Tibial nerve (tissue), 4 donors: ENCODE measurements around the gene WDR70. TPM values are rescaled to one million over a fixed set of nuclear protein-coding genes. Genes with fewer than 3 reads are reported as not detected.
"Not testable (repeated sequence)": the region's sequence is repeated elsewhere in the genome, so short reads cannot be mapped to it uniquely, and the experiment has no call there.

ENCODE experiments used
- DNase-seq, 2 donors: peaks; one replicate each; pipeline ENCODE4 v3.0.0-alpha.2; 2019; ENCODE audit warnings: low spot score in 2 of 2
- H3K27ac ChIP-seq, 4 donors: fragments of 200-600 bp; sonication (generic) in 3 of 4; one replicate each; pipeline ENCODE4 v1.5.1; 2017 to 2019; ENCODE audit warnings: mild to moderate bottlenecking in 1 of 4
- H3K27me3 ChIP-seq, 2 donors: fragments of 200-600 bp; sonication (generic) in 1 of 2; one replicate each; pipeline versions ENCODE4 v1.5.1 to v1.6.0; 2017 to 2019
- H3K36me3 ChIP-seq, 3 donors: fragments of 200-600 bp; sonication (generic); one replicate each; pipeline ENCODE4 v1.5.1; 2018 to 2019
- H3K4me1 ChIP-seq, 4 donors: fragments of 200-600 bp; sonication (generic) in 3 of 4; one replicate each; pipeline ENCODE4 v1.5.1; 2017 to 2019
- H3K4me3 ChIP-seq, 4 donors: fragments of 200-600 bp; sonication (generic) in 3 of 4; one replicate each; pipeline ENCODE4 v1.5.1; 2017 to 2019; ENCODE audit warnings: mild to moderate bottlenecking in 1 of 4, moderate library complexity in 1 of 4
- H3K9me3 ChIP-seq, 4 donors: fragments of 200-600 bp; sonication (generic) in 3 of 4; one replicate each; pipeline ENCODE4 v1.5.1; 2017 to 2019
- CTCF ChIP-seq, 5 experiments: fragments of 200-600 bp in 3 of 5; fragments of 450-650 bp in 2 of 5; sonication (generic) in 3 of 5; IDR thresholded peaks; one replicate each; pipeline ENCODE4 v1.5.1; 2016 to 2019; ENCODE audit warnings: antibody characterized with exemption in 5 of 5, mild to moderate bottlenecking in 3 of 5, moderate library complexity in 2 of 5
- EP300 ChIP-seq, 2 donors: sonication (generic); formaldehyde crosslinking; IDR thresholded peaks; one replicate each; pipeline ENCODE4 v1.6.1; 2017; ENCODE audit warnings: antibody characterized with exemption in 2 of 2, mild to moderate bottlenecking in 1 of 2
- POLR2A ChIP-seq, 2 donors: fragments of 450-650 bp; IDR thresholded peaks; one replicate each; pipeline ENCODE4 v1.6.1; 2017; ENCODE audit warnings: antibody characterized with exemption in 2 of 2, mild to moderate bottlenecking in 2 of 2, moderate library complexity in 2 of 2
- WGBS, 2 donors: methylation state at CpG; one replicate each; pipeline ENCODE4 v1.1.5; 2018; 5-methylcytosine and 5-hydroxymethylcytosine counted together
- total RNA-seq, 4 donors: library from RNA; depleted of rRNA; stranded (reverse); fragments of >200 nt; gene quantifications; one replicate each; pipeline ENCODE4 v1.1.0, GENCODE V29; 2016

Gene WDR70
- total RNA-seq, 4 donors from 2014 or later = 35.1 to 68.6 (median 47.4) TPM

- WGBS, 2 donors = 78 to 83% methylated on average over 2 of the region's 2 CpGs
- TF ChIP-seq CTCF (IDR thresholded peaks at IDR 0.05) (no peak), EP300 (IDR thresholded peaks at IDR 0.05) (no peak)
Observed at GRCh38 chr5:37580106-37580505, 201.0 kb downstream of the WDR70 start.

GRCh38 chr5:37582202-37582601, 203.1 kb downstream of the WDR70 start:
- H3K36me3 ChIP-seq = no peaks in the 10 kb centered on the region
- TF ChIP-seq CTCF (IDR thresholded peaks at IDR 0.05) (no peak), POLR2A (IDR thresholded peaks at IDR 0.05) (no peak), EP300 (IDR thresholded peaks at IDR 0.05) (no peak)
- WGBS, 2 donors = 87 to 93% methylated on average over 2 of the region's 2 CpGs
- no peak overlapping the region for H3K4me3 ChIP-seq
- no peak for DNase-seq
- H3K27ac ChIP-seq = no peak overlapping the region
- H3K9me3 ChIP-seq = no peaks in the 10 kb centered on the region
- H3K27me3 ChIP-seq = no peaks in the 10 kb centered on the region
- H3K4me1 ChIP-seq = no peaks in the 10 kb centered on the region

More at GRCh38 chr5:37580106-37580505, 201.0 kb downstream of the WDR70 start:
- no peak overlapping the region for H3K27ac ChIP-seq
- H3K4me3 ChIP-seq = no peak overlapping the region
- H3K36me3 ChIP-seq = no peaks in the 10 kb centered on the region
- no peaks in the 10 kb centered on the region for H3K9me3 ChIP-seq
- H3K4me1 ChIP-seq = no peaks in the 10 kb centered on the region
- DNase-seq = no peak
- no peaks in the 10 kb centered on the region for H3K27me3 ChIP-seq

- H3K4me3 ChIP-seq, H3K27me3 ChIP-seq, H3K9me3 ChIP-seq, H3K27ac ChIP-seq, H3K36me3 ChIP-seq, DNase-seq, H3K4me1 ChIP-seq: not testable (repeated sequence)
- WGBS, 2 donors = 94 to 98% methylated on average over 3 of the region's 3 CpGs
Observed at GRCh38 chr5:37593292-37593691, 214.2 kb downstream of the WDR70 start.

GRCh38 chr5:37594864-37595263, 215.7 kb downstream of the WDR70 start:
- H3K36me3 ChIP-seq, H3K4me3 ChIP-seq, DNase-seq, H3K4me1 ChIP-seq, H3K9me3 ChIP-seq, H3K27ac ChIP-seq, H3K27me3 ChIP-seq: not testable (repeated sequence)
- WGBS, 2 donors = 32 to 71% methylated on average over 2 of the region's 2 CpGs

- H3K36me3 ChIP-seq = peaks cover 0 to 16% (median 0%) of the 10 kb centered on the region in 3 donors
- no peaks in the 10 kb centered on the region for H3K4me1 ChIP-seq
- no peak for DNase-seq
- TF ChIP-seq EP300 (IDR thresholded peaks at IDR 0.05) (no peak), POLR2A (IDR thresholded peaks at IDR 0.05) (no peak), CTCF (IDR thresholded peaks at IDR 0.05) (no peak)
- WGBS, 2 donors = 73 to 77% methylated on average over 3 of the region's 3 CpGs
- no peaks in the 10 kb centered on the region for H3K27me3 ChIP-seq
- H3K9me3 ChIP-seq = peaks cover 0 to 17% (median 0%) of the 10 kb centered on the region in 4 donors
- H3K4me3 ChIP-seq = no peak overlapping the region
- no peak overlapping the region for H3K27ac ChIP-seq
Observed at GRCh38 chr5:37598733-37599132, 219.6 kb downstream of the WDR70 start.

GRCh38 chr5:37601163-37601562, 222.0 kb downstream of the WDR70 start:
- no peak overlapping the region for H3K4me3 ChIP-seq
- no peak overlapping the region for H3K27ac ChIP-seq
- DNase-seq = no peak
- H3K27me3 ChIP-seq = no peaks in the 10 kb centered on the region
- H3K36me3 ChIP-seq = peaks cover 0 to 27% (median 0%) of the 10 kb centered on the region in 3 donors
- WGBS, 2 donors = 96 to 100% methylated on average over 1 of the region's 1 CpG
- TF ChIP-seq POLR2A (IDR thresholded peaks at IDR 0.05) (no peak), EP300 (IDR thresholded peaks at IDR 0.05) (no peak), CTCF (IDR thresholded peaks at IDR 0.05) (no peak)
- no peaks in the 10 kb centered on the region for H3K4me1 ChIP-seq
- H3K9me3 ChIP-seq = peaks cover 0 to 17% (median 0%) of the 10 kb centered on the region in 4 donors
